HepG2 (cell line): ENCODE results near the gene PLEKHA6. TPM values are rescaled to one million over a fixed set of nuclear protein-coding genes. Genes with fewer than 3 reads are reported as not detected.

Source experiments
- ATAC-seq: fragments of 200-7000 bp; cut with Tn5 transposase; 3 replicates; pipeline ENCODE4 v1.9.1; 2020; ENCODE audit warnings: mild to moderate bottlenecking, moderate library complexity
- BruUV-seq: library from RNA; stranded (reverse); fragments of 400-500 nt; replicated peaks from 2 replicates; lab custom pipeline; 2021; lab: Mats Ljungman, UMichigan
- CTCF ChIA-PET: fragments of 300-600 bp; formaldehyde crosslinking; extraction: SDS; loops from one replicate; lab custom pipeline; 2021; ENCODE audit warnings: low total read pairs, inconsistent platforms, low intra/inter-chr PET ratio; lab: Yijun Ruan, JAX
- POLR2A ChIA-PET: fragments of 350-600 bp; sonication (Branson Sonifier 250); formaldehyde crosslinking; loops from one replicate; lab custom pipeline; 2020; ENCODE audit warnings: antibody characterized with exemption, inconsistent platforms; lab: Yijun Ruan, JAX
- DNase-seq: peaks from one replicate; pipeline ENCODE4 v3.0.0-alpha.2; 2015; ENCODE audit warnings: low spot score
- FAIRE-seq: peaks from 3 replicates; lab custom pipeline; 2011; peaks lifted over from hg19 to GRCh38; lab: Jason Lieb, UNC
- H2AFZ ChIP-seq: one replicate; pipeline ENCODE4 v1.6.1; 2011; ENCODE audit warnings: low read length, inconsistent platforms
- H3K27ac ChIP-seq: fragments of 300-600 bp; 3 replicates; pipeline ENCODE4 v1.8.0; 2011; ENCODE audit warnings: mixed run types, mild to moderate bottlenecking, mixed read lengths, low read length, inconsistent platforms; ENCODE audit not compliant: insufficient read depth; ENCODE audit errors: extremely low read length
- H3K27me3 ChIP-seq, 2 experiments: fragments of 200-600 bp in 1 of 2; 2 replicates in 1 of 2; 3 replicates in 1 of 2; pipeline versions ENCODE4 v1.6.0 to v1.8.0; 2011; ENCODE audit warnings: low read length in 2 of 2, mild to moderate bottlenecking in 2 of 2, moderate library complexity in 2 of 2, inconsistent platforms in 1 of 2; ENCODE audit not compliant: insufficient read depth in 2 of 2, control insufficient read depth in 1 of 2
- H3K36me3 ChIP-seq, 2 experiments: fragments of 200-600 bp in 1 of 2; replicated peaks in 1 of 2; 2 replicates in 1 of 2; 3 replicates in 1 of 2; pipeline versions ENCODE4 v1.5.1 to v1.8.0; 2011; ENCODE audit warnings: low read length in 2 of 2, inconsistent platforms in 1 of 2; ENCODE audit not compliant: insufficient read depth in 2 of 2, control insufficient read depth in 1 of 2
- H3K4me1 ChIP-seq: 2 replicates; pipeline ENCODE4 v1.5.1; 2012; ENCODE audit warnings: low read length, inconsistent platforms; ENCODE audit not compliant: insufficient read depth
- H3K4me2 ChIP-seq: 2 replicates; pipeline ENCODE4 v1.6.0; 2011; ENCODE audit warnings: low read depth, low read length, inconsistent platforms
- H3K4me3 ChIP-seq, 3 experiments: fragments of 200-600 bp in 1 of 3; sonication (generic), shearing (Covaris generic) in 1 of 3; replicated peaks in 1 of 3; 2 replicates each; pipeline ENCODE4 v1.5.1; 2011 to 2016; ENCODE audit warnings: low read length in 3 of 3, inconsistent platforms in 2 of 3, low read depth in 2 of 3, mild to moderate bottlenecking in 2 of 3, control low read depth in 1 of 3, mixed read lengths in 1 of 3; ENCODE audit not compliant: insufficient read depth in 1 of 3
- H3K79me2 ChIP-seq: one replicate; pipeline ENCODE4 v1.6.1; 2011; ENCODE audit warnings: low read length, inconsistent platforms; ENCODE audit not compliant: insufficient read depth
- H3K9ac ChIP-seq: 2 replicates; pipeline ENCODE4 v1.6.0; 2011; ENCODE audit warnings: mild to moderate bottlenecking, low read depth, low read length, inconsistent platforms; ENCODE audit not compliant: insufficient read depth
- H3K9me3 ChIP-seq: 2 replicates; pipeline ENCODE4 v1.5.1; 2012; ENCODE audit warnings: mild to moderate bottlenecking, low read length
- H4K20me1 ChIP-seq: 2 replicates; pipeline ENCODE4 v1.6.0; 2011; ENCODE audit warnings: inconsistent platforms, mild to moderate bottlenecking, low read length, moderate library complexity; ENCODE audit not compliant: insufficient read depth
- CEBPB ChIP-seq: IDR thresholded peaks from 2 replicates; pipeline ENCODE4 v1.6.1; 2011; ENCODE audit warnings: low read depth, low read length, improper control_type of control experiment, borderline replicate concordance
- IRX3 ChIP-seq: sonication (generic); formaldehyde crosslinking; IDR thresholded peaks from 2 replicates; pipeline ENCODE4 v1.8.1; 2023; ENCODE audit warnings: mild to moderate bottlenecking, low read depth, missing genetic modification reagents, borderline replicate concordance
- NBN ChIP-seq: fragments of 450-650 bp; conservative IDR thresholded peaks from 2 replicates; pipeline ENCODE4 v1.6.1; 2017
- SIX1 ChIP-seq: sonication (generic); formaldehyde crosslinking; IDR thresholded peaks from 2 replicates; pipeline ENCODE4 v1.4.0; 2020; ENCODE audit warnings: missing genetic modification reagents, borderline replicate concordance
- SOX13 ChIP-seq, 3 experiments: fragments of 450-650 bp in 1 of 3; sonication (generic) in 1 of 3; formaldehyde crosslinking in 1 of 3; IDR thresholded peaks in 2 of 3; conservative IDR thresholded peaks in 1 of 3; 2 replicates each; pipeline versions ENCODE4 v1.5.0 to v1.6.1; 2016 to 2020; ENCODE audit warnings: antibody characterized with exemption in 1 of 3, mild to moderate bottlenecking in 1 of 3, missing compliant biosample characterization in 1 of 3, missing genetic modification reagents in 1 of 3, moderate library complexity in 1 of 3
- THRA ChIP-seq: sonication (generic); formaldehyde crosslinking; IDR thresholded peaks from 2 replicates; pipeline ENCODE4 v1.4.0; 2020; ENCODE audit warnings: missing genetic modification reagents, borderline replicate concordance
- TP53 ChIP-seq: sonication (generic); formaldehyde crosslinking; conservative IDR thresholded peaks from 2 replicates; pipeline ENCODE4 v1.4.0; 2020; ENCODE audit warnings: missing genetic modification reagents
- ZC3H13 ChIP-seq: sonication (generic); formaldehyde crosslinking; IDR thresholded peaks from 2 replicates; pipeline ENCODE4 v1.8.1; 2023; ENCODE audit warnings: mild to moderate bottlenecking, missing genetic modification reagents, moderate library complexity
- ZNF460 ChIP-seq: sonication (generic); formaldehyde crosslinking; IDR thresholded peaks from 2 replicates; pipeline ENCODE4 v1.5.1; 2020; ENCODE audit warnings: missing genetic modification reagents, mild to moderate bottlenecking, borderline replicate concordance
- ZNF652 ChIP-seq: IDR thresholded peaks from 2 replicates; pipeline ENCODE4 v1.6.1; 2016; ENCODE audit warnings: low read depth, borderline replicate concordance
- ZNF691 ChIP-seq: sonication (generic); formaldehyde crosslinking; IDR thresholded peaks from 2 replicates; pipeline ENCODE4 v1.4.0; 2020; ENCODE audit warnings: missing genetic modification reagents, low read depth, mild to moderate bottlenecking, borderline replicate concordance
- ZNF713 ChIP-seq: sonication (generic); formaldehyde crosslinking; IDR thresholded peaks from 2 replicates; pipeline ENCODE4 v1.4.0; 2020; ENCODE audit warnings: mild to moderate bottlenecking, missing genetic modification reagents
- ZNF782 ChIP-seq: sonication (generic); formaldehyde crosslinking; IDR thresholded peaks from 2 replicates; pipeline ENCODE4 v1.4.0; 2020; ENCODE audit warnings: missing genetic modification reagents, mild to moderate bottlenecking, borderline replicate concordance
- ZNF816 ChIP-seq: sonication (generic); formaldehyde crosslinking; IDR thresholded peaks from 2 replicates; pipeline ENCODE4 v1.8.0; 2022; ENCODE audit warnings: missing genetic modification reagents, mild to moderate bottlenecking, borderline replicate concordance
- WGBS: methylation state at CpG from one replicate; pipeline ENCODE4 v1.1.6; 2017; ENCODE audit warnings: low lambda C conversion rate; 5-methylcytosine and 5-hydroxymethylcytosine counted together
- in situ Hi-C: cut with HindIII; loops from 2 replicates; pipeline ENCODE4 v1.10.0; 2017; ENCODE audit warnings: low pct_unique_long_range_greater_than_20kb; ENCODE audit not compliant: extremely low pct_ligation_motif_present
- intact Hi-C: fragments of 100-400 bp; cut with micrococcal nuclease; formaldehyde crosslinking; loops from one replicate; pipeline ENCODE4 v1.10.0; 2022; ENCODE audit not compliant: unreplicated experiment
- polyA plus RNA-seq, 8 experiments: library from polyadenylated mRNA; depleted of rRNA in 3 of 8; stranded (reverse) in 7 of 8; unstranded in 1 of 8; fragments of >200 nt; fragmentation: Illumina TruSeq in 4 of 8; extraction: Trizol in 4 of 8; gene quantifications; 2 replicates each; pipeline versions ENCODE4 v1.2.1 to v1.2.3, GENCODE V29; 2011 to 2016; ENCODE audit warnings: low read depth in 4 of 8, missing spikeins in 1 of 8, mixed read lengths in 1 of 8; ENCODE audit not compliant: insufficient read depth in 1 of 8
- total RNA-seq, 5 experiments: library from RNA; depleted of rRNA; stranded (reverse); fragments of >200 nt; fragmentation: Illumina TruSeq; extraction: Trizol; gene quantifications; 2 replicates each; pipeline ENCODE4 v1.2.3, GENCODE V29; 2016; ENCODE audit warnings: low read depth in 1 of 5

PLEKHA6 gene
- total and polyA plus RNA-seq, 2 of the 13 experiments (the other 11 are each of a cell fraction or from before 2014, with no cell fraction given) = 5.3 to 11.4 TPM

- TF ChIP-seq TP53 = no peak
These were observed 31.9 kb upstream of the PLEKHA6 start (continued) for GRCh38 chr1:204391629-204392028.

GRCh38 chr1:204390751-204391466, 31.2 kb upstream of the PLEKHA6 start:
- in situ Hi-C loops = no loop called here
- Histone ChIP-seq H2AFZ (no peak overlapping the region), H3K4me2 (no peak overlapping the region), H3K9ac (no peak overlapping the region), H3K27ac (no peak overlapping the region), H3K27me3 (no peaks in the 10 kb centered on the region), H3K79me2 (no peaks in the 10 kb centered on the region), H3K4me1 (no peaks in the 10 kb centered on the region), H3K4me3 (no peak overlapping the region), H3K9me3 (no peaks in the 10 kb centered on the region), H4K20me1 (no peaks in the 10 kb centered on the region), H3K36me3 (no peaks in the 10 kb centered on the region)
- ATAC-seq (no peak), FAIRE-seq (no peak), DNase-seq (no peak)
- ChIA-PET CTCF (no interaction called here), POLR2A (interaction anchor here (2.1 kb wide), 1 partner anchor 13 kb away, joined by 5 read pairs; no protein-coding TSS in a partner anchor)
- no TSS peak for BruUV-seq
- WGBS = 97% methylated on average over 4 of the region's 4 CpGs
- TF ChIP-seq ZNF460 (CRISPR knock-in tag) (no peak), ZNF816 (CRISPR knock-in tag) (no peak), SIX1 (CRISPR knock-in tag) (no peak), ZC3H13 (no peak), IRX3 (CRISPR knock-in tag) (no peak), ZNF652 (no peak), SOX13 (IDR thresholded peaks at IDR 0.05) (no peak), SOX13 (CRISPR knock-in tag; conservative IDR thresholded peaks at IDR 0.05 in 1 of 2, IDR thresholded peaks at IDR 0.05 in 1 of 2) (no peak), ZNF691 (no peak), NBN (no peak), ZNF782 (CRISPR knock-in tag) (no peak), CEBPB (no peak), THRA (CRISPR knock-in tag) (no peak), ZNF713 (CRISPR knock-in tag) (no peak)
- intact Hi-C loops = no loop called here
